D341Med (cell line): ENCODE results near the gene HDAC9.
"Not testable (repeated sequence)": the region's sequence is repeated elsewhere in the genome, so short reads cannot be mapped to it uniquely, and the experiment has no call there.

Source experiments
- DNase-seq: peaks from one replicate; pipeline ENCODE4 v3.0.0; 2012; ENCODE audit warnings: low spot score

Gene HDAC9

GRCh38 chr7:19026888-19027287, 531.3 kb downstream of the HDAC9 start:
- no peak for DNase-seq

GRCh38 chr7:19030281-19030680, 534.7 kb downstream of the HDAC9 start:
- DNase-seq: no peak

- DNase-seq: not testable (repeated sequence)
Measured at GRCh38 chr7:19032942-19033341, 537.4 kb downstream of the HDAC9 start.

GRCh38 chr7:19051767-19052375, 556.3 kb downstream of the HDAC9 start:
- peak; percentile 41 for DNase-seq
